GM08714 (cell line): ENCODE measurements around the gene WAC.

Source experiments
- H3K4me3 ChIP-seq: fragments of 200-500 bp; sonication (Bioruptor generic); 2 replicates; pipeline ENCODE4 v1.5.1; 2014; ENCODE audit warnings: mild to moderate bottlenecking, low read length, inconsistent platforms
- ZNF274 ChIP-seq: IDR thresholded peaks from 2 replicates; pipeline ENCODE4 v1.6.1; 2012; ENCODE audit warnings: mild to moderate bottlenecking, low read depth, low read length

WAC gene

DNA sequence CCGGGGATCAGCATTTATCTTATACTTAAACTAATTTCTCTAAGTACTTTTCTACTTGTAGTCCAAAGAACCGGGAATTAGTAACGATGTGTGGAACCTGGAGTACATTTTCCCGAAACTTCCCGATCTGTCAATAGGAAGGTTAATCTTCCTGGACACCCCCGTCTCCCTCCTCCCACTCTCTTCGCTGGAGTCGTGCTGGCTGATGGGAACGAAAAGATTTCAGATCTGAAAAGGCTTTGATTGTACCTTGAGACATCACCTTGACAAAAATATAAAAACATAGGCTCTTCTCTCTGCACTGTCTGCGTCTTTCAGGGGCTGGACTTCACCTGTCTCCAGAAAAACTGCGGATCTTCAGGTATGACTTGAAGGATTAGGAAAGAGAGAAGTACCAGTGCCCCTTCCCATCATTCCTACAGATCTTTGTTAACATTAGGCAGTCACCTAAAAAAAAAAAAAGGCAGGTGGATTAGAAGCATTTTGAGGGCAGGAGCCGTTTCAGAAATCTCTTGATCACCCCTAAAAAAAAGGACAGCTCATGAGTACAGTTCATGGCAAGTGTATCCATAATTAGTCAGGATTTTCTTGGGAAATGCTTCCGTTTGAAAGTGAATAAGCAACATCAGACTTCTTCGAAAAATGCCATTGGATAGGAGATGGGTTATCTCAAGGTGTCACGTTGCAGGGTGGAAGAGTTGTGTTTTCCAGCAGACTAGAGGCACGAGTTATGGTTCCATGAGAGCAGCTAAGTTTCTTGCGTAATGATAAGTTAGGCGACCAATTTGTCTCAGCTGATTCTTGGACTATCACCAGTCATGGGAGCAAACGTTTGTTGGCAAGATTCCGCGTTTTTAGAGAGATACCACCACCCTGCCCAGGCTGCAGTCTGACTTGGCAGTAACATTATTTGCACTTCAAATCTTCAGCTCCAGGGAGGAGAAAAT, 136.6 kb downstream of the WAC start:
- H3K4me3 ChIP-seq = no peak overlapping the region
- no peak for TF ChIP-seq ZNF274
